Measurements from ENCODE around the gene STX3. TPM values are rescaled to one million over a fixed set of nuclear protein-coding genes. Genes with fewer than 3 reads are reported as not detected.

STX3 gene
- total RNA-seq (2022; extraction: Qiagen RNA extraction; ENCODE audit: low read depth): 21.0 to 33.6 TPM (median 28.0 TPM) in 5 replicates

GRCh38 chr11:59754859-59755700, at the start of gene STX3:
STX3 (plus strand) TSS chr11:59755376; CDS start chr11:59755606, 230 bp downstream.

GRCh38 chr11:59713745-59714144, 41.4 kb upstream of the STX3 start, which contains the start of gene OR10V1:
OR10V1 (minus strand) TSS chr11:59713845; CDS start chr11:59713845, 0 bp downstream.

GRCh38 chr11:59810189-59810910, 55.2 kb downstream of the STX3 start, which contains the start of gene MRPL16:
MRPL16 (minus strand) TSS chr11:59810778; CDS start chr11:59810658, 120 bp downstream.

GRCh38 chr11:59845399-59845798, 90.2 kb downstream of the STX3 start, which contains the start of gene CBLIF:
CBLIF (minus strand) TSS chr11:59845499; CDS start chr11:59845453, 46 bp downstream.

Other genes with a start within 250 kb of the STX3 start
- not detected in 5 replicates for gene OR4D9, start 243.8 kb upstream of the STX3 start, total RNA-seq (2022; extraction: Qiagen RNA extraction; ENCODE audit: low read depth)
- gene OSBP, start 139.6 kb upstream of the STX3 start, total RNA-seq (2022; extraction: Qiagen RNA extraction; ENCODE audit: low read depth): 27.9 to 32.3 TPM (median 29.9 TPM) in 5 replicates
- 43.8 to 49.6 TPM (median 48.8 TPM) in 5 replicates for gene PATL1, start 86.3 kb upstream of the STX3 start, total RNA-seq (2022; extraction: Qiagen RNA extraction; ENCODE audit: low read depth)
- gene OR10V1, start 41.5 kb upstream of the STX3 start, total RNA-seq (2022; extraction: Qiagen RNA extraction; ENCODE audit: low read depth): not detected in 5 replicates
- 56.5 to 65.0 TPM (median 61.7 TPM) in 5 replicates for gene MRPL16, start 55.4 kb downstream of the STX3 start, total RNA-seq (2022; extraction: Qiagen RNA extraction; ENCODE audit: low read depth)
- gene CBLIF, start 90.1 kb downstream of the STX3 start, total RNA-seq (2022; extraction: Qiagen RNA extraction; ENCODE audit: low read depth): not detected in 5 replicates
- gene TCN1, start 111.1 kb downstream of the STX3 start, total RNA-seq (2022; extraction: Qiagen RNA extraction; ENCODE audit: low read depth): 0.09 to 0.45 TPM (median 0.23 TPM) in 5 replicates
- gene OOSP3, start 123.4 kb downstream of the STX3 start, total RNA-seq (2022; extraction: Qiagen RNA extraction; ENCODE audit: low read depth): not detected in 5 replicates
- gene OOSP1, start 183.1 kb downstream of the STX3 start, total RNA-seq (2022; extraction: Qiagen RNA extraction; ENCODE audit: low read depth): not detected in 5 replicates
- not detected in 5 replicates for gene OOSP4A, start 208.7 kb downstream of the STX3 start, total RNA-seq (2022; extraction: Qiagen RNA extraction; ENCODE audit: low read depth)

All from A549 treated with DMSO at 1 μM for 4 hours (cell line).